ENCODE data around the gene METAP1D.

Gene METAP1D

DNA sequence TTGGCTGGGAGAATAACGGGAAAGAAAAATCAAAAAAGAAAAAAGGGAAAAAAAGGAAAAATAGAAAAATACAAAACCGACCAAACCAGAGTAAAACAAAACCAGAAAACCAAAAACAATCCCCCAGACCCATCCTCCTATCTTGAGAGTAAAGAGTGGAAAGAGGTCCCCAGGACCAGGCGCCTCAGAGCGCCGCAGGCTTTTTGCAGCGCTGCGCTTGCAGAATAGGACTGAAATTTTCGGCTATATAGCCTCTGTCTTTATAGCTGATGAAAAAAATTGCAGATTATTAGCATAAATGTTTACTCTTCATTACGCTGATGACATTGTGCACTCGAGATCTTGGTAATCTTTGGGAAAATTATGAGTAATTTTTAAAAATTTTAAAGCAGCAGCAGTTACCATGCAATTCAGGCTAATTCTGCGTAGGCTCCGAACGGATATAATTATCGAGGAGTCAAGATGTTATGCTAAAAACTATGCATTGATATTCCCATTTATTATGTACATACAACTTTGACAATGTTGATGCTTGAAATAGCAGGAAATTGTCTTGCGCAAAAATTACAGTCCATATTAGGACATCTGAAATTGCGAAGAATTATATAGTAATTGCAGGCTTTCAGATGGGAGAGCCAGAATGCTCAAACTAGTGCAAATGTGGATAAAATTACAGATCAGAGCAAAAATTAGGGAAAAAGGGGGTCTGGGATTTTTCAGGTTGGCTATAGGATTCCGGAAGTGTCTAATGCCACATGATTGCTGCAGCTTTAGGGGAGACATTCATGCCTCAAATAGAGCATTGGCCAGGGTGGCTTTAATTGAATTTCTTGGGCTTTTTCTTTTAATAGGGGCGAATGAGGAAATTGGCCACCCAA is 93.9 kb downstream of the METAP1D start:
- DNase-seq: no peak

DNA sequence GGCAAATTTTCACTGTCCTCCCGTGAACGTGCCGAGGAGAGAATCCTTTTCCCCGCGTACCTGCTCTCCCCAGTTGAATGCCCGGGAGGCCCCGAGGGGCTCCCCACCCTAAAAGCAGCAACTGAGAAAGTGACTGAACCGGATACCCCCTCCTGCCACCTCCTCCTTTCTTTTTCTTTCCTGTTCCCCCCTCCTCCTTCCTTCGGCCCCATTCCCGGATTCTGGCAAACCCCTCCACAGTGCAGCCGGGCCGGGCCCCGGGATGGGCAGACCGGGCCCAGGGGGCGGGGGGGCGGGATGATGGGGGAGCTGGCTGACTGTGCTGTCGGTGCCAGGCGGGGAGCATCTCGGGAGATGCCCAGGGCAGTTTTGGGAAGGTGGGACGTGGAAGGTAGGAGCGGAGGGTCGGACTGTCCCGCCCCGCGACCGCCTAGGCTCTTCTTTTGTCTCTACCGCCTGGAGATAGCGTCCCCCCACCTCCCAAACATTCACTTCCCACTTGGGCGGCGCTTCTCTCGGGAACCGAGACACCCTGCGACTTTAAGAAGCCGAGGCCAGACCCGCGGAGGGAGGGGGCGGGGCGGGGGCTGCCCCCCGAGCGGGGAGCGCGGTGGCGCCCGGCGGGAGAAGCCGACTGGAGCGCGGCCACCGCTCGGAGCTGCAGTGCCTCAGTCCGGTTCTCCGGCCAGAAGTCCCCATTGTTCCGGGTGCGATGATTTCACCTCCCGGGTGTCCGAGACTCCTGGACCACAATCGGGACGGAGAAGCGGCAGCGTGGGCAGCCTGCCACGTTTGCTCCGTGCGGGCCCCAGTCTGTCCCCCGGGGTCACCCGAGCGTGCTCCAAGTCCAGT is 94.8 kb downstream of the METAP1D start:
- DNase-seq: no peak

DNA sequence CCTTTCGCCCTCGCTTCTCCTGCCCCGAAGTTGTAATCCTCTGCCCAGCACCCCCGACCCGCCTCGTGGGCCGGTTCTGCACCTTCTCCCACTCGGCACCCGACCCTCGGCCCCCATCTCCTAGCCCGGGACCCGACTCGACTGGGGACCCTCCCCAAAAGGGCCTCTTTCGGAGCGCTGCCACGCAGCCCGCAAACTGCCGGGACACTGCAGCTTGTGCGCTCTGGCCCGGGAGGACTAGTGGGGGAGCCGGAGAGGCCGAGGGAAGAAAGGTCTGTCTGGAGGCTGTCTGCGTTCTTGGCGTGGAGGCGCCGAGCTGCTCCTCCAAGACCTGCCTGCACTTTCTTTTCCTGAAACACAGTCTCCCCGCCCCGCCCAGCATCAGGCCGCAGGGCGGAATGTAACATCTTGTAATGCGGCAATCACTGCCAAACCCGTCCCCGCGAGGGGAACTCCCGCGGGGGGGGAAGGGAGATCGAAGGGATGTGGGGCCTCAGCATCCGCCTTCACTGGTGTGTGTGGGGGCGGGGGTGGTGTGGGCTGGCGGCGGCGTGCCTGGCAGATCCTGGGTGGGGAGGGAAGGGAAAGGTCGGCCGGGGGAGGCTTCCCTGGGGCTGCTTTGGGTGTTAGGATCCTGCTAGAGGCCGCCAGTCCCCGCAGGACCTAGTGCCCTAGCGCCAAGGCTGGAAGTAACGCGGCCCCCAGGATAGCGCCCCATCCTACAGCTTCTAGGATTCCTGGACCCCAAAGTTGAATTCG is 95.6 kb downstream of the METAP1D start:
- peak; percentile 88 for DNase-seq

GRCh38 chr2:172095905-172096625 is 96.3 kb downstream of the METAP1D start:
- no peak for DNase-seq

- DNase-seq: no peak
Measured at GRCh38 chr2:172096626-172097547, 97.1 kb downstream of the METAP1D start.

GRCh38 chr2:172097557-172098131 is 97.9 kb downstream of the METAP1D start:
- peak; percentile 64 for DNase-seq

DNA sequence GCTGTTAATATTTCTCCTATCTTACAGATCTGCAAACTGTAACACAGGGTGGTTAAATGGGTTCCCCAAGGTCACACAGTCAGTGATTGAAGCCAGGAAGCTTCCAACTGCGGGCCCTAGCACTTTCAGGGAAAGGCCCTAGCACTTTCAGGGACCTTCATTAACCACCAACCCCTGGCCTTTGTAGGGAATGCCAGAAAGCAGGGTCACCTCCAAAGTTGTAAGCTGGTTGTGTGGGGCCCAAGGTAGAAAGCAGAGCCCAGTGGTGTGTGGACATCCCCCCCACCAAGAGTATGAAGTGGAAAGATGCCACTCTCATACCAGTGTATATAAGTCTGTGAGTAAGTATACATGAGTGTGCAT is 98.5 kb downstream of the METAP1D start:
- DNase-seq: no peak

- DNase-seq: peak; percentile 81
Measured at GRCh38 chr2:172098650-172099471, 99.1 kb downstream of the METAP1D start.

DNA sequence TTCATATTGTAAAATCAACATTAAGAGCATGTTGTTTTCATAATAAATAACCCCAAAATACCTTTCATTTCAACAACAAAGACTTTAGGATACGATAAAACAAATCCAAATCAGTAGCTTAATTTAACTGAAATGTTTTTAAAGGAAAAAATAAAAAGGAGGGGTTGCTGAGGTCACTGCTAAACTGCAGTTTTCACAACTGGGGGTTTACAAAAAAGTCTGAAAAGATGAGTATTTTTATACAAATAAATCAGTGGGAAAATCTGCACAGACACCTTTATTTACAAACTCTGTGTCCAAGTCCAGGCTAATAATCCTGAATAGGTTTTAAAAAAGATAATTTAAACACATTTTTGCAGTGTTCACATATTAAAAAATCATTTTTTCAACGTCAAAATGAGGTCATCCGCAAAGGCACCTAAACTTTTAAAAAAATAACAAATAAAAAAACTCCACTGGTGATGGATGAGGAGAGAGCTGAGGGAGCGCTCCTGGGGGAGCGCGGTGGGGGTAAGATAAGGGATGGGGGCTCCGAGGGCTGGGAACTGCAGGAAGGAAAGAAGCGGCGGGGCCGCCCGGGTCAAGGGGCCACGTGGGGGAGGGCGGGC is 99.8 kb downstream of the METAP1D start:
- no peak for DNase-seq

GRCh38 chr2:172100080-172100934 is 100.6 kb downstream of the METAP1D start:
- no peak for DNase-seq

DNA sequence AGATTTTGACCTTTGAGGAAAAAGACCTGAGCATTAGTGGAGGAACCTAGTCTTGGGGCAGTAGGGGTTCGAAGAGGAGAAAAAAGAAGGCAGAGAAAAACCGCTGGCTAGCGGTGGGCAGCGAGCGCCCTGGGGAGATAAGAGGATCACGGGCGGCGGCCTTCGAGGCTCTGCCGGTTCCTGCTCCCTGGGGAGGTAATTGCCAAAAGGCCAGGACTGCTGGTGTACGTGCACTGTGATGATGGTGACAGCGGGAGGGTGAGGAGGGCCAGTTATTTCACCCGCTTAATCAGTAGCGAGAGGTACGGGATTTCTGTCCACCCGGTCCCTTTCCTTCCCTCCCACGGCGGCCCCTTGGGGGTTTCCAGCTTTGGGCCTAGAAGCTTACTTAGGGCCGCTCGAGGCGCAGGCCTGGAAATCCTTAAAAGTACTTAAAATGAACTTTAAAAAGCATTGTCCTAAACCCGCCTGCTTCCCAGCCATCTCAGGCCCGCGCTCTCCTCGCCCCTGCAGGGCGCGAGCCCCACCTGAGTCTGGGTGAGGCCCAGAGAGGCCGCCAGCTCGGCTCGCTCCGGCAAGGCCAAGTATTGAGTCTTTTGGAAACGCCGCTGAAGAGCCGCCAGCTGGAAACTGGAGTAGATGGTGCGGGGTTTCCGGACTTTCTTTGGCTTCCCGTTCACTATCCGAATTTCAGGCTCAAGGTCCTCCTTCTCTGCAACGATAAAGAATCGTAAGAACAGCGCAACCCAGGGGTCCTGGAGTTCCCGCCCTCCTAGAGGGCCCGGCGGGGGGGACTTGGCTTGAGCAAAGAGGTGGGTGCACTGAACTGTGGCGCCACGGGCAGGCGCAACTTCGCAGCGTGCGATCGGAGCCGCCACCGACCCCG is 101.4 kb downstream of the METAP1D start:
- peak; percentile 65 for DNase-seq

DNA sequence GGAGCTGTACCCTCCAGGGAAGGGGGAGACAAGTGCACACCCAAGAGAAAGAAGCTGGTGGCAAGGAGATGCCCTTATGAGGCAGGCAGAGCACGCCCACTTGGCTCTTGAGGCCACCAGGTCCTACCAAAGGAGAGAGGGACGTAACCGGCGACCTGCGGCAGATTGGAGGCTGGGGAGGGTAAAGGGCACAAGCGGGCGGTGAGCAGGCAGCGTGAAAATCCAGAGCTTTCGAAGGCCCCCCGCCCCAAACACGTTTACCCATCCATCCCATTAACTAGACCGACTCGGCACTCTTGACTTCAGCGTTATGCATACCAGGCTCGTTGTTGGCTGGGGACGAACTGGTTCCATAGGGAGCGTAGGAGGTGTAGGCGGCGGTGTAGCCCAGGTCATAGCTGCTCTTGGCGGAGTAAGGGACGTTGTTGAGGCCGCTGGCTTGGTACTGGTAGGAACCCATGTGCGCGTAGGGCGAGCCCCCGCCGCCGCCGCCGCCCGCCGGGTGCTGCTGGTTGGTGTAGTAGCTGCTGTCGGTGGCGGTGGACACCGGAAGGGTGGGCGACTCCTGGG is 102.2 kb downstream of the METAP1D start:
- DNase-seq: peak; percentile 71

- DNase-seq: peak; percentile 87
Measured at GRCh38 chr2:172102391-172103359, 102.9 kb downstream of the METAP1D start, which contains the start of gene DLX2. Gene DLX2, minus strand, starts transcription at chr2:172102900. Its CDS starts 362 bp downstream, at chr2:172102538.

DNA sequence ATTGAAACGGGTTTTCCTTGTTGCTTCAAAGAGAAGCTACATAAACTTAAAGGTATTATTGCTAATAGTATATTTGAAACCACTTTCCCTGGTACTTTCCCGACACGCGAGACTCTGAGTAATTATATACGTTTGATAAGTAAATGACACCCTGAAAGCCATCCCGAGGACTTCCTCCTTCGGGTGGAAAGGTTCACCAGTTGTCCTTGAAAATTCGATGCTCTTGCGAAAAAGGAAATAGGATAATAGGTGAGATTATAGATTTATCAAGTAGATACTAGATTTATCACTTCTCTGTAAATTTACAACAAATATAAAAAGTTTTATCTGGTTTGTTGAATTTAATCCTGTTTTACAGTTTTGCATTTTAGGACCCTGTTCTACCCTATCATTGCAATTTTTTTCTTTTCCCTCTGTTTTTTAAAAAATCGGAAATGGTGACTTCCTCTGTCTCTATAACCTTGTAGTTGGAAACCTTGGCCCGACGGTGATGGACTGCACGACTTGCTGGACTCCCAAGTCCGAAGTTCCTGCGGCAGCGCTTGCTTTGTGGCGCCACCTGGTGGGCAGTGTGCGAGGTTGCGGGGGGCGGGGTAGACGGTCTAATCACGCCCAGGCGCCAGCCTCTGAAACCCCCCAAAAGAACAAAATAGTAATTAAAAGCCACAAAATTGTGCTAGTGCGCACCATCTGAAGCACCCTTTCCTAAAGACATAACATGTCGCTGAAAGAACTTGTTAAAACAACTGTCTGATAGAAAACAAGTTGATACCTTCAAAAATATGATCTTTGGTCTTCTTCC is 103.9 kb downstream of the METAP1D start:
- DNase-seq: peak; percentile 89
